Posterior vena cava (tissue), 2 donors: Measurements from ENCODE around the gene PRKAG2. TPM values are rescaled to one million over a fixed set of nuclear protein-coding genes. Genes with fewer than 3 reads are reported as not detected.

Source experiments
- DNase-seq: peaks from one replicate; pipeline ENCODE4 v3.0.0-alpha.2; 2020; ENCODE audit warnings: low spot score
- intact Hi-C, 2 donors: fragments of 100-400 bp; cut with DNase I; formaldehyde crosslinking; loops; one replicate each; pipeline versions ENCODE4 v1.14.1 to v1.14.2; 2022 to 2023
- total RNA-seq, 2 donors: library from RNA; stranded (reverse); fragmentation: NEBNext Ultra II Directional; extraction: Animal tissue kit (Norgen Biotek cat#: 25700); gene quantifications; one replicate each; pipeline ENCODE4 v1.2.1, GENCODE V29; 2021
- donor health status: DM: yes; HTN: yes; CAD: no.
- donor health status: DM: yes; HTN: yes; CAD: no.

PRKAG2 gene
- total RNA-seq, 2 donors from 2014 or later, result 91.8 to 94.2 TPM

- DNase-seq, result no peak
- intact Hi-C loops, result no loop called here
Measured at GRCh38 chr7:151735851-151736402, 141.0 kb downstream of the PRKAG2 start.

GRCh38 chr7:151735186-151735850, 141.6 kb downstream of the PRKAG2 start:
- intact Hi-C loops, result no loop called here
- no peak for DNase-seq

- intact Hi-C loops, result no loop called here
- no peak for DNase-seq
Measured at GRCh38 chr7:151732834-151733592, 143.9 kb downstream of the PRKAG2 start.

GRCh38 chr7:151732292-151732691, 144.6 kb downstream of the PRKAG2 start:
- intact Hi-C loops, result no loop called here
- DNase-seq, result no peak

GRCh38 chr7:151731022-151731441, 145.9 kb downstream of the PRKAG2 start:
- intact Hi-C loops, result no loop called here
- DNase-seq, result no peak

DNA sequence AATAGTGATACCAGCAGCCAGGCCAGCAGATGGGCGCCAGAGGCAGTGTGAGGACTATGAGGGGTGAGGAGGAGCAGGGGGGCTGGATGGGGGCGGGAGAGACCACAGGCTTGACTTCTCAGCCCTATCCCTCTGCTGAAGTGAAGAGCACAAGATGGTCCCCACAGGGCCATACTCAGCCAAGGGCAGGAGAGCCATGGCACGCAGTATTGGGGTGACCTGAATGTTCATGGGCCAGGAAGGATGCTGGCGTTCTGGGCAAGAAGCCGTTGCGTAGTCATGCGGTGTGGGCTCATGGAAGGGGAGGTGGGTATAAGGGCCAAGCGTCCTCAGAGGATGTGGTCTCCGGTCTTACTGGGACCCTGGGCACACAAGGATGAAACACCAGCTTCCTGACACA, 146.3 kb downstream of the PRKAG2 start:
- no peak for DNase-seq
- intact Hi-C loops, result no loop called here

- intact Hi-C loops, result no loop called here
- no peak for DNase-seq
Measured at GRCh38 chr7:151729521-151729921, 147.4 kb downstream of the PRKAG2 start.

- intact Hi-C loops, result no loop called here
- DNase-seq, result no peak
Measured at GRCh38 chr7:151728746-151729145, 148.2 kb downstream of the PRKAG2 start.

DNA sequence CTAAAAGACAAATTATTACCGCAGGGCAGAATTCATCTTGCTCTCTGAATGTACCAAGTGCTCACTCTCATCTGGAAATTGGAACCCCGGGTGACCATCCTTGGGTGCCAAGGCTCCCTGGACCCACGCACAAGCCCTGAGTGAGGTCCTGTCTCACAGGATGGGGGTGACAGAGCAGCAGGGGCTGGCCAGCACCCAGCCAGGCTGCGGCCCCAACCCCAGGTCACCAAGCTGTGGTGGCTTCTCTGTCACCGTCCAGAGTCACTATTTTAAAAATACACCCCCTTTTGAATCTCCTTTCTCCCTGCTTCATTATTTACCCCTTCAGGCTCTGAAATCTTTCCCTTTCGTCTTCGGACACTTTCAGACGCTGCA, 148.6 kb downstream of the PRKAG2 start:
- DNase-seq, result no peak
- intact Hi-C loops, result no loop called here

DNA sequence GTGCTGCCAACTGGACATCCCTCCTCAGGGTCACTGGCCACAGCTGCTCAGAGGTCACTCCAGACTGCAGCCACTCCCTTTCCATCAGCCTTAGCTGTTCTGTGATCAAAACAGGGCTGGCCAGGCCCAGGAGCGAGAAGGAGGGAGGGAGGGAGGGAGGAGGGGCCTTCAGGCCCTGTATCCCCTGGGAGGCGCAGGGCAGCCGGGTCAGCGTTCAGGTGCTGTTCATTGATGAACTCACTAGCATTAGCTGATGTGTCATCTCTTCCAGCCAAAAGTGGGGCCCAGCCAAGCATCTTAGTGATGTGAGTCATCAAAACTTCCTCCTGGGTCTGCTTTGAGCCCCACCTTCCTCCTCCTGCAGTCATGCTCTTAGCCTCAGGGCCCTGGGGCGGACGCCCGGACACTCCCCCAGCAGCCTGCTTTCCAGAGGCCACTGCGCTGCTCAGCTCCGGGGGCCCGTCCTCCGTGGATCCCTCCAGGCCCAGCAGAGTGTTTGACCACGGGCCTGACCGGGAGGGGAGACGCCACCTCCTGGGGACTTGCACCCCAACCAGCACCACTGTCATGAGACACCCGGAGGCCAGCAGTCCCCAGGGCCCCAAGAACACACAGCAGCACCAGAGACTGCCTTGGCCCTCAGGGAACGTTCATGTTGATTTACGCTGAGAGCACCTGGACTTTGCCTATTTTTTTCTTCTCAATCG, 149.2 kb downstream of the PRKAG2 start:
- peak; percentile 95 for DNase-seq
- intact Hi-C loops, result no loop called here

GRCh38 chr7:151726652-151727578, 150.0 kb downstream of the PRKAG2 start:
- intact Hi-C loops, result no loop called here
- no peak for DNase-seq

DNA sequence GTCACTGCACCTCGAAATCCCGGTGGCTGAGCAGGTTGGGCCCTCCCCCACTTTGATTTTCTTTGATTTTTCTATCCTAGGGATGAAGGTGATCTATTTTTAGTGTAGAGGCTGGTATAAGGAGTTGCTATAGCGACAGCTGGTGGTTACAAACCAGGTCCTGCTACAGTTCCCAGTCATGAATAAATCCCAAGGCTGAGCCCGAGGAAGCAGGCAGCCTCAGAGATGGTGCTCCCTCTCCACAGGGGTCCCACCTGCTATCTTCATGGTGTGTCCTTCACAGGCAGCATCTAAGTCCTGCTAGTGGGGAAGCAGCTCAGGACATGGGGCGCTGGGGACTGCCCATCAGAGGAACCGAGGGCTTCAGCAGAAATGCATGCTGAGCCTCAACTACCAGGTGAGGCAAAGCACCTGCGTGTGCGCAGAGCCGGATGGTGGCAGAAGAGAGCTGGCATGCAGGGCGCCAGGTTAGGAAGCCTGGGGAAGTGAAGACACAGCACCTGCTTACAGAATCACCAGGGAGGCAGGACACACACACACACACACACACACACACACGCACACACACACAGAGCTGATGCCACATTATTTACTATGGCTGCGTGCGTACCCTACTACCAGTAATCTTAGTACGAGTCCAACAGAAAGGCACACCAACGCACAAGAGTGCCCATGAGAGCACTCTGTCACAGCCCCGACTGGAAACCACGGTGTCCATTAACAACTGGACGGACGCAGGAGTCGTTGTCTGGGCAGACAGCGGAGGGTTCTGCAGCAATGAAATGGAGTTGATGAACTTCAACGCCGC, 150.9 kb downstream of the PRKAG2 start:
- intact Hi-C loops, result no loop called here
- no peak for DNase-seq

DNA sequence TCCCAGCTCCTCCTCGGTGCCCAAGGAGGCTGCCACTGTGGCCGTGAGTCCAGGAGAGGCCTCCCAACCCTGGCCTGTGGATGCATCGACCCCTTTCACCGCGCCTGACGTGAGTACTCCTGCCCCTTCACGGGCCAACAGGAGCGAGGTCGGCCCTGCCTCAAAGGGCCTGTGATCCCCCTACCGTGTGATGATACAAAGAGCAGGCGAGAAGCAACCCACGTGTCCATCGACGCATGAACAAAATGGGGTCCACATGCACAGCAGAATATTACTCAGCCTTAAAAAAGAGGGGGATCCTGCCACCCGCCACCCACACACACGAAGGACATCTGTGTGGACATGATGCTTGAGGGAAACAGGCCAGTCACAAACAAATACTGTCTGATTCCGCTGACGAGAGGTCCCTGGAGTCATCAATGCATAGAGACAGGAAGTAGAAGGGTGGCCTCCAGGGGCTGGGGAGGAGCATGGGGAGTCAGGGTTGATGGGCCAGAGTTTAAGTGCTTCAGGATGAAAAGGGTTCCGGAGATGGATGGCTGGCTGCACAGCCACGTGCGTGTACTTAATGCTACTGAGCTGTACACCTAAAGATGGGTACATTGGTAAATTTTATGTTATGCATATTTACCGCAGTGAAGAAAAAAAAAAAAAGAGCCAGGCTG, 151.9 kb downstream of the PRKAG2 start:
- intact Hi-C loops, result no loop called here
- DNase-seq, result no peak

- intact Hi-C loops, result no loop called here
- DNase-seq, result no peak
Measured at GRCh38 chr7:151724250-151724915, 152.5 kb downstream of the PRKAG2 start.

DNA sequence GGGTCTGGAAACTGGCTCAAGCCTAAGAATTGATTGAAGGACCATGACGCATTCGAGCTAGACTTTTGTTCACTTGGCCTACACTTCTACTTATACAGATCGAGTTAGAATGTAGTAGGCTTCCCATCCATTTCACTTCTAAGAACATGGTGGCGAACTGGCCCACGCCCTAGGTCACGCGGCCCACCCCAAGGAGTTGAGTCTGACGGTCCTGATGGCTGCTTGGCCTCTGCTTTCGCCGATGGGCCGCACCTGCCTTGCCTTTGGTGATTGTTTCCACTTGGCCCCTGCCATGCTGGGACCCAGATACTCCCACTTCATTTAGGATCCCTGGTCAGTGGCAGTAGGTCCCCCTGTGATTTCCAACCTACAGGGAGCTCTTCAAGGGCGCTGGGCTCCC, 153.6 kb downstream of the PRKAG2 start:
- no peak for DNase-seq
- intact Hi-C loops, result no loop called here

DNA sequence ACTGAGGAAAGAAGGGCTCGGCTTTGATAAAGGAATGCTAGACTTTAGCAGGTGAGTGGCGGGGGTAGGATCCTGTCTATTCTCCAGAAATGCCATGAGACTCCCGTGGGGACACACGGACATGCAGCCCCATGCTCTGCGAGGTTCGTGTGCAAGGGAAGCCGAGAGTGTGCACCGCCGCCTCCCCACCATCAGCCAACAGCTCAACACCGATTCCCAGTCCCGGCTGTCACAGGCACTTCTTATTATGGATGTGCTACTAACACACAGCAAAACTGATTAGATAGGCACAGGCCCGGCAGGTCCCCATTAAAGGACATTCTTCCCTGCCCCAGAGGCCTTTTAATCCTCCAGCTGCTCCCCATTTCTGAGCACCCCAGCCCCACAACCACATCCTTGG, 154.4 kb downstream of the PRKAG2 start:
- no peak for DNase-seq
- intact Hi-C loops, result no loop called here

DNA sequence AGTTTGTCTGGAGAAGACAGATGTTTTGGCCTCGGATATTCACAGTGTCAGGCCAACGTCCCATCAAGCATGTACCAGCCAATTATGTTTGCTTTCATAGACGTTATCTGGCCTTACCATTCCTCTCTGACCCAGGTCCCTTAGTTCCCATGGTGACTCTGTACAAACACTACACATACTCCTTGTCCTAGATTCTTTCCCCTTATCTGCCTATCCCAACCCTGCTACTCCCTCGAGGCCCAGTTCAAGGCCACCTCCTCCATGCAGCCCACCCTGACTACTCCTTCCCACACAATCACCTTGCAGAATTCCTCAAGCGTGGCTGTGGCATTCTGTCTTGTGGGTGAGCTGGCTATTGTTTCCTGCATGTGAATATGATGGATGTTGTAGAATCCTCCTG, 155.2 kb downstream of the PRKAG2 start:
- no peak for DNase-seq
- intact Hi-C loops, result no loop called here
